Activated naive CD4-positive, alpha-beta T cell treated with anti-CD3 and anti-CD28 coated beads, Interleukin-2, amount 50 U/mL, for 24 hours (primary cell): ENCODE results near the gene TRPM7.
A peak's percentile ranks its signal among the peaks of the same experiment; 100 is the strongest.

Experiments
- H3K27ac Mint-ChIP-seq: one replicate; pipeline ENCODE4 v1.8.0; 2021; ENCODE audit warnings: mild to moderate bottlenecking, mixed read lengths
- H3K27me3 Mint-ChIP-seq: one replicate; pipeline ENCODE4 v1.8.0; 2021; ENCODE audit warnings: mixed read lengths
- H3K36me3 Mint-ChIP-seq: one replicate; pipeline ENCODE4 v1.8.0; 2021; ENCODE audit warnings: mixed read lengths
- H3K4me1 Mint-ChIP-seq: one replicate; pipeline ENCODE4 v1.8.0; 2021; ENCODE audit warnings: mixed read lengths
- H3K4me3 Mint-ChIP-seq: one replicate; pipeline ENCODE4 v1.8.0; 2021; ENCODE audit warnings: mild to moderate bottlenecking, mixed read lengths
- H3K9me3 Mint-ChIP-seq: one replicate; pipeline ENCODE4 v1.8.0; 2021; ENCODE audit warnings: mixed read lengths

The TRPM7 gene

GRCh38 chr15:50558012-50558411 lies 128.6 kb downstream of the TRPM7 start:
- Mint-ChIP-seq H3K36me3 (peaks cover 12% of the 10 kb centered on the region), H3K4me1 (peaks cover 11% of the 10 kb centered on the region), H3K27ac (no peak overlapping the region), H3K27me3 (no peaks in the 10 kb centered on the region), H3K4me3 (no peak overlapping the region), H3K9me3 (no peaks in the 10 kb centered on the region)

- Mint-ChIP-seq H3K4me3 (no peak overlapping the region), H3K27ac (peak overlapping the region; percentile 72), H3K9me3 (no peaks in the 10 kb centered on the region), H3K27me3 (no peaks in the 10 kb centered on the region), H3K36me3 (peaks cover 10% of the 10 kb centered on the region), H3K4me1 (peaks cover 11% of the 10 kb centered on the region)
Observed at GRCh38 chr15:50556642-50557371, 129.8 kb downstream of the TRPM7 start.

GRCh38 chr15:50552238-50552637 lies 134.4 kb downstream of the TRPM7 start:
- Mint-ChIP-seq H3K36me3 (no peaks in the 10 kb centered on the region), H3K27ac (no peak overlapping the region), H3K4me1 (peaks cover 10% of the 10 kb centered on the region), H3K9me3 (no peaks in the 10 kb centered on the region), H3K4me3 (no peak overlapping the region), H3K27me3 (no peaks in the 10 kb centered on the region)

GRCh38 chr15:50549326-50549725 lies 137.3 kb downstream of the TRPM7 start:
- Mint-ChIP-seq H3K9me3 (no peaks in the 10 kb centered on the region), H3K27me3 (peaks cover 3% of the 10 kb centered on the region), H3K4me3 (no peak overlapping the region), H3K27ac (no peak overlapping the region), H3K36me3 (no peaks in the 10 kb centered on the region), H3K4me1 (no peaks in the 10 kb centered on the region)

GRCh38 chr15:50546566-50546965 lies 140.0 kb downstream of the TRPM7 start, which contains the start of gene USP50:
USP50 (minus strand) TSS chr15:50546666; CDS start chr15:50546525, 141 bp downstream.
- H3K4me3 Mint-ChIP-seq: no peak within 1 kb of the TSS

GRCh38 chr15:50544368-50544767 lies 142.2 kb downstream of the TRPM7 start:
- no peak overlapping the region for H3K4me3 Mint-ChIP-seq
- H3K9me3 Mint-ChIP-seq: no peaks in the 10 kb centered on the region
- H3K36me3 Mint-ChIP-seq: no peaks in the 10 kb centered on the region
- H3K27me3 Mint-ChIP-seq: peaks cover 7% of the 10 kb centered on the region
- H3K4me1 Mint-ChIP-seq: no peaks in the 10 kb centered on the region
- H3K27ac Mint-ChIP-seq: no peak overlapping the region

More at GRCh38 chr15:50546566-50546965, 140.0 kb downstream of the TRPM7 start, which contains the start of gene USP50:
- H3K27me3 Mint-ChIP-seq: peaks cover 7% of the 10 kb centered on the region
- no peaks in the 10 kb centered on the region for H3K9me3 Mint-ChIP-seq
- H3K4me1 Mint-ChIP-seq: no peaks in the 10 kb centered on the region
- H3K27ac Mint-ChIP-seq: no peak within 1 kb of the TSS
- no peaks in the 10 kb centered on the region for H3K36me3 Mint-ChIP-seq

- H3K4me1 Mint-ChIP-seq: no peaks in the 10 kb centered on the region
- no peak overlapping the region for H3K27ac Mint-ChIP-seq
- no peaks in the 10 kb centered on the region for H3K36me3 Mint-ChIP-seq
- H3K4me3 Mint-ChIP-seq: no peak overlapping the region
- no peaks in the 10 kb centered on the region for H3K9me3 Mint-ChIP-seq
- H3K27me3 Mint-ChIP-seq: peaks cover 7% of the 10 kb centered on the region
Observed at GRCh38 chr15:50543556-50543955, 143.0 kb downstream of the TRPM7 start.

- Mint-ChIP-seq H3K27me3 (peaks cover 7% of the 10 kb centered on the region), H3K27ac (no peak overlapping the region), H3K4me3 (no peak overlapping the region), H3K9me3 (no peaks in the 10 kb centered on the region), H3K4me1 (no peaks in the 10 kb centered on the region), H3K36me3 (no peaks in the 10 kb centered on the region)
Observed at GRCh38 chr15:50542887-50543210, 143.7 kb downstream of the TRPM7 start.

- Mint-ChIP-seq H3K4me3 (no peak overlapping the region), H3K9me3 (no peaks in the 10 kb centered on the region), H3K36me3 (peaks cover 4% of the 10 kb centered on the region), H3K27me3 (no peaks in the 10 kb centered on the region), H3K4me1 (no peaks in the 10 kb centered on the region), H3K27ac (no peak overlapping the region)
Observed at GRCh38 chr15:50531766-50532165, 154.8 kb downstream of the TRPM7 start.

- Mint-ChIP-seq H3K4me1 (no peaks in the 10 kb centered on the region), H3K27ac (no peak overlapping the region)
Observed at GRCh38 chr15:50531163-50531562, 155.4 kb downstream of the TRPM7 start.

GRCh38 chr15:50523851-50524251 lies 162.7 kb downstream of the TRPM7 start:
- H3K9me3 Mint-ChIP-seq: no peaks in the 10 kb centered on the region
- H3K27me3 Mint-ChIP-seq: no peaks in the 10 kb centered on the region
- H3K4me3 Mint-ChIP-seq: no peak overlapping the region
- H3K36me3 Mint-ChIP-seq: no peaks in the 10 kb centered on the region
- no peaks in the 10 kb centered on the region for H3K4me1 Mint-ChIP-seq
- no peak overlapping the region for H3K27ac Mint-ChIP-seq

More at GRCh38 chr15:50531163-50531562, 155.4 kb downstream of the TRPM7 start:
- Mint-ChIP-seq H3K27me3 (no peaks in the 10 kb centered on the region), H3K36me3 (peaks cover 4% of the 10 kb centered on the region), H3K9me3 (no peaks in the 10 kb centered on the region), H3K4me3 (no peak overlapping the region)

GRCh38 chr15:50519740-50520425 lies 166.7 kb downstream of the TRPM7 start:
- Mint-ChIP-seq H3K9me3 (peaks cover 5% of the 10 kb centered on the region), H3K36me3 (peaks cover 3% of the 10 kb centered on the region), H3K4me3 (no peak overlapping the region), H3K27ac (no peak overlapping the region), H3K27me3 (no peaks in the 10 kb centered on the region), H3K4me1 (no peaks in the 10 kb centered on the region)

GRCh38 chr15:50513001-50513400 lies 173.6 kb downstream of the TRPM7 start:
- Mint-ChIP-seq H3K36me3 (peaks cover 3% of the 10 kb centered on the region), H3K9me3 (no peaks in the 10 kb centered on the region), H3K4me1 (no peaks in the 10 kb centered on the region), H3K27ac (no peak overlapping the region), H3K27me3 (no peaks in the 10 kb centered on the region), H3K4me3 (no peak overlapping the region)
